ENCODE results near the gene BRAT1.
A peak's percentile ranks its signal among the peaks of the same experiment; 100 is the strongest.
"Not testable (repeated sequence)": the region's sequence is repeated elsewhere in the genome, so short reads cannot be mapped to it uniquely, and the experiment has no call there.

BRAT1 gene

DNA sequence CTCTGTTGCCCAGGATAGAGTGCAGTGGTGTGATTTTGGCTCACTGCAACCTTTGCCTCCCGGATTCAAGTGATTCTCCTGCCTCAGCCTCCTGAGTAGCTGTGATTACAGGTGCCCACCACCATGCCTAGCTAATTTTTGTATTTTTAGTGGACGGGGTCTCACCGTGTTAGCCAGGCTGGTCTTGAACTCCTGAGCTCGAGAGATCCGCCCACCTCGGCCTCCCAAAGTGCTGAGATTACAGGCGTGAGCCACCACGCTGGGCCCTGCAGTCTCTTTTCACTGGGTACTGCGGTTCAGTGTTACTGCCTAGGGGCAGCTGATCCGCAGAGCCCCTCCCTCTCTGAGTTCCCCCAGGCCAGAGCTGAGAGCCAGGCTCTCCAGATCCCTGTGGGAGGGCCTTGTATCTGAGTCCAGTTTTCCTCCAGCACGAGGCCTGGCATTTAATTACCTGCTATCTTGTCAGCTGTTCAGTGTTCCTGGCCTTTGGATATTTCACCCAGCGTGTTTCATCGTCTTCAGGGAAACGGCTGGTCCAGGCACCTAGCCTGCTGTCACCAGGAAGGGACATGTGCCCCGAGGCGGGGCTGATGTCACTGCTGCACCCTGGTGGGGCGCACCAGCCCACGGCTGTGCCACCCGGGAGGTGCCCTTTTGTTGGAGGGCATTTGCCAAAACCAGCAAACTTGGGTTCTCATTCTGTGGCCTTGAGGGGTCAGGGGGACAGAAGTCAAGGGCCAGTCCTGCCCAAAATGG is 19.3 kb downstream of the BRAT1 start:
- DNase-seq, result not testable (repeated sequence)

- not testable (repeated sequence) for DNase-seq
Observed at GRCh38 chr7:2534214-2534613, 21.1 kb downstream of the BRAT1 start.

DNA sequence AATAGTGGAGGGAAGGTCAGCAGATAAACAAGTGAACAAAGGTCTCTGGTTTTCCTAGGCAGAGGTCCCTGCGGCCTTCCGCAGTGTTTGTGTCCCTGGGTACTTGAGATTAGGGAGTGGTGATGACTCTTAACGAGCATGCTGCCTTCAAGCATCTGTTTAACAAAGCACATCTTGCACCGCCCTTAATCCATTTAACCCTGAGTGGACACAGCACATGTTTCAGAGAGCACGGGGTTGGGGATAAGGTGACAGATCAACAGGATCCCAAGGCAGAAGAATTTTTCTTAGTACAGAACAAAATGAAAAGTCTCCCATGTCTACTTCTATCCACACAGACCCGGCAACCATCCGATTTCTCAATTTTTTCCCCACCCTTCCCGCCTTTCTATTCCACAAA is 21.8 kb downstream of the BRAT1 start:
- not testable (repeated sequence) for DNase-seq

- DNase-seq, result not testable (repeated sequence)
Observed at GRCh38 chr7:2532816-2533215, 22.5 kb downstream of the BRAT1 start.

- peak; percentile 72 for DNase-seq
Observed at GRCh38 chr7:2532199-2532772, 23.0 kb downstream of the BRAT1 start.

GRCh38 chr7:2531796-2532110 is 23.6 kb downstream of the BRAT1 start:
- not testable (repeated sequence) for DNase-seq

DNA sequence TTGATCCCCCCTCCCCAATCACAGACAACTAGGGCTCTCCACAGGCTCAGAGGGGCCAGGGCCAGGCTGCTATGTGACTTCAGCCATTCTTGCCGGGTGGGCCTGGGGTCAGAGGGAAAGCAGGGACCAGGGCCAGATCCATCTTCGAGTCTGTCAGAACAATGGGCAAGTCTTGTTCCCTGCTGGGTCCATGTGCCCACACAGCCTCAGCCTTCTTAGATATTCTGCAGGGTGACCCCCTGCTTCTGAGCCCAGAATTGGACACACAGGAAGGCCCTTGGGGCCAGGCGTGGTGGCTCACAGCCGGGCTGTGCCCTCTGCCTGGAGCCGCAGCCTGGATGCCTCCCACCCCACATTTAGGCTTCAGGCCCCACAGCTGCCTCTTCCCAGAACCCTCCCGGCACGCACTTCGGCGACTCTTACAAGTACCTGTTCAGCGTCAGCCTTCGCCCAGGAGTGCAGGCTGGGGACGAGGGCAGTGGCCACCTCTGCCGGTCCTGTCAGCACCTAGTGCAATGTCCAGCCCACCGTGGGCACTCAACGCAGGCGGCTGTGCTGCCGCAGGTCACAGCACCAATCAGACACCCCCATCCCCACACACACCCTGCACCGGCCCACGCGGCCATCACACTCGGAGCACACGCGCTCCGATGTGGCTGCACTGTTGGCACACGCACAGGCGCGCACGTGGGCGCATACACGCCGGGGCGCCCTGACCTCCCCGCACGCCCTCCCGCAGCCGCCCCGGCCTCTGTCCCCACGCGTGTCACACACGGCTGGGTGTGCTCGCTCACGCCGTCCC is 24.1 kb downstream of the BRAT1 start:
- peak; percentile 95 for DNase-seq

GRCh38 chr7:2530071-2530987 is 25.0 kb downstream of the BRAT1 start:
- DNase-seq, result peak; percentile 95

DNA sequence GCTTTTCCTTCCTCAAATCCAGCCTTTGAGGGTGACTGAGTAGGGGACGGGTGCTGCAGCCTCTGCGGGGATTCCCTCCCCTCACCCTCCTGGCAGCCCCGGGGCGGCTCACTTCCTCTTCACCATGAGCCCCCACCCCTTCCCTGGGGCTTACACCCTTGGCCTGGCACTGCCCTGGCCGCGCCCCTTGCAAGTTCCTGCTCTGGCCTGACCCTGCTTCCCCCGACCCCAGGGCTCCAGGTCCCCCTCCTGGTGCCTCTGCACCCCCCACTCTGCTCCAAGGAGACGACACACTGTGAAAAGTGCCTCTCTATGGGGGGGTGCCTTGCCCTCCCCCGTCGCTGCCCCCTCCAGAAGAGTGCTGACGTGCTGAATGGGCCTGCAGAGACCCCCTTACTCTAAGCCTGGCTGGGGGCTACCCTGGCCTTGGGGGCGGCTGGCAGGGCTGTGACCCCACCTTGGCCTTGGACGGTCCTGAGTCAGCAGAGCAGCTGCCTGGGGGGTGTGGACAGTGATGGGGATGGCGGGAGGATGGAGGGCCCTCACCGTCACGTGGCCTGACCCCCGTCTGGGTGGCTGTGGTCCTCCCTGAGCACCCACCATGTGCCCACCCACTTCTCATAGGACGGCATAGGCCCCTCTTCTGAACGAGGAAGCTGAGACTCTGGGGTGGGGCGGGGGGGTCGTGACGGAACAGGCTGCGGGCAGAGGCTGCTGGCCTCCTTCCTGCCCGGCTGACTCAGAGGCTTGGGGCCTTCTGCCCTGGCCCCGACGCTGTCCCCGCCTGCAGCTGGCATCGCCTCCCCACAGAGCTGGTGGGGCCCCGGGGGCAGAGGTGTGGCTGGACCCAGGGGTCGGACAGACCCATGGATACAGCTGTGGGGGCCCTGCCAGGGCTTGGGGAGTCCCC is 25.9 kb downstream of the BRAT1 start:
- no peak for DNase-seq

DNA sequence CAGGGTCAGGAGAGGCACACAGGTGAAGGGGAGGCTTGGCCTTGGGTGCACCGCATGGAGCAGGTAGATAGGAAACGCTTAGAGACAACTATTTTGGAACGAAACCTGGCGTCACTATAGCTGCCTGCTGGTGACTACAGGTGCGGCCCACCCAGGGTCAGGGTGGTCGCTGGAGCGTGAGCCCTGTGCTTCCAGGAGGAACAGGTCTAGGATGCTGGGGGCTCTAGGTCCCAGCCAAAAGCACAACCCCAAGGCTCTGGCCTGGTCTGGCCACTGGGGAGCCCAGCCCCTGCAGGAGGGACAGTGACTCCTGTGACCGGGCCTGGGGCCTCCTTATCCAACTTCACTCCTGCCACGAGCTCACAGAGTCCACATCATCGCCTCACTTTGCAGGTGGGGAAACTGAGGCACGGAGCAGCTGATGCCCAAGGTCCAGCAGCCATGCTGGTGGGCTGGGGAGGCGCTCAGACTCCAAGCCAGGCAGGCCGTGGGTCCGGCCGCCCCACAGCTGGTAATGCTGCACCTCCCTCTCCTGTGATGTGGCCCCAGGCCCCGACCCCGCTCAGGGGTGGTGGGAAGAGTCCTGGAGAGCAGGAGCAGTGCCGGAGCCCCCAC is 26.7 kb downstream of the BRAT1 start:
- DNase-seq, result no peak

DNA sequence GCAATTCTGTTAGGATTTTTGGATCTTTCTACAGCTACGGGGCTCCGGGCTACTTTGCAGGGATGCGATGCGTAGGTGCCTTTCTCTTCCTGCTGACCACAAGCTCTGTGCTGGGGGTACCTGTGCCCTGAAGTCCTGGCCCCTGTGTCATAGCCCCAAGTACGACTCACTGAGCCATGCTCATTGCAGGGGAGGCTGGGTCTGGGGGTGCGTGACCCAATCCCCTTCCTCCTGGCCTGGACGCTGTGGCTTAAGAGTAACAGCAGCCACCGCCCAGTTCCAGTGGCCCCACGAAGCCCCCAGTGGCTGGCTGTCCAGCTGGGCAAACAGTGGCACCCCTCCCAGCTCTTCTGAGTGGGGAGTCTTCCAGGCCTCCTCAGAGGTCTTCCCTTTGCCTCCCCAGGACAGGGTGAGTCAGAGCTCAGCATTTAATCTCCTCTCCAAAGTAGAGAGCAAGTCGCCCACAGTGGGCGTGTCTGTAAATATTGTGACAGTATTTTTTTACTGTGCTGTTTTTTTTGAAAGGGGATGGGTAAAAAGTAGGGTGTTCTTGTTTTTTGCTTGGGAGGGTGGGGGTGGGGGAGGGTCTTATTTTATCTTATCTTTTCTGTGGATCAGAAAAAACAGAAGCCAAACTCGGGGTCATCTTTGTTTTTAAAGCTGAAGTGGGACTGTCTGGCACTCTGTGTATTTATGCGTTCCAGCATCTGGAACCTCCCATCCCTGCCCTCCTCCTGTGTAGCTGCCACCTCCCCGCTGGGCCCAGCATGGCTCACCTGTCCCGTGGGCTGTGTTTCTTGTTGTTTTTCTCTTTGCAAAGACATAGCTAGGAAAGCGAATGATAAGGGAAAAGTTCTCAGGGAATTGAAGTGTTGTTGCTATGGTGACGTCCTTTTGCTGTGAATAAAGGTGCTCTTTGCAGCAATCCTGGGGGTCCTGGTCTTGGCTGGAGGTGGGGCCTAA is 27.5 kb downstream of the BRAT1 start:
- DNase-seq, result peak; percentile 97

DNA sequence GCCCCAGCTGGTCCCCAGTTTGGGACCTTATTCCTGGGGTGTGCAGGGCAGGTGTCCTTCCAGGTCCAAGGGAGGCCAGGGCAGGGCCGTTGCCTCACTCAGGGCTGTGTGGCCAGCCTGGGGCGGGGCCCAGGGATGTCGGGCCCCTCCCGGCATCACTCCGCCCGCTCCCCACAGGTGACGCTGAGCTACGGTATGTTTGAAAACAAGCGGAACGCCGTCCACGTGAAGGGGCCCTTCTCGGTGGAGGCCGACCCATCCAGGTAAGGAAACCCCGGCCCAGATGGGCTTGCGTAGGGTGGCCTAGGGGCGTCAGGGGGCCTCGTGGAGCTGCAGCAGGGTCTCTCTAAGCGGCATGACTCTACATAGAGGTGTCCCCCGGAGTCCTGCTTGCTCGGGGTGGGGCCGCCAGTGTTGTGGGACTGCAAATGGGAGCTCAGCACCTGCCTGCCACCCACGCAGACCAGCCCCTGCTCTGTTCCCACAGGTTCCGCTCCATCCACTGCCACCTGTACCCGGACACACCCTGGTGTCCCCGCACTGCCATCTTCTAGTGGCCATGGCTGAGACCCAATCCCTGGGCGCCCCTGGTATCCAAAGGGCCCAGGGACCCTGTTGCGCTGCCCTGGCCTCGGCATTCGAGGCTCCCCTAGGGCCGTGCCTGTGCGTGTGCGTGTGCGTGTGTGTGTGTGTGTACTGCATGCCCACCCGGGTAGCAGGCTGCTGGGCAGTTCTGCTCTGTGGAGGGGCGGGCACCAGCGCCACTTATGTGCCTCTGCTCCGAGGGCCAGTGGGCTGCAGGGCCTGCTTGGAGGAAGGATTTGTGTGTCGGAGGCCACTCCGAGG is 28.4 kb downstream of the BRAT1 start:
- DNase-seq, result peak; percentile 90

DNA sequence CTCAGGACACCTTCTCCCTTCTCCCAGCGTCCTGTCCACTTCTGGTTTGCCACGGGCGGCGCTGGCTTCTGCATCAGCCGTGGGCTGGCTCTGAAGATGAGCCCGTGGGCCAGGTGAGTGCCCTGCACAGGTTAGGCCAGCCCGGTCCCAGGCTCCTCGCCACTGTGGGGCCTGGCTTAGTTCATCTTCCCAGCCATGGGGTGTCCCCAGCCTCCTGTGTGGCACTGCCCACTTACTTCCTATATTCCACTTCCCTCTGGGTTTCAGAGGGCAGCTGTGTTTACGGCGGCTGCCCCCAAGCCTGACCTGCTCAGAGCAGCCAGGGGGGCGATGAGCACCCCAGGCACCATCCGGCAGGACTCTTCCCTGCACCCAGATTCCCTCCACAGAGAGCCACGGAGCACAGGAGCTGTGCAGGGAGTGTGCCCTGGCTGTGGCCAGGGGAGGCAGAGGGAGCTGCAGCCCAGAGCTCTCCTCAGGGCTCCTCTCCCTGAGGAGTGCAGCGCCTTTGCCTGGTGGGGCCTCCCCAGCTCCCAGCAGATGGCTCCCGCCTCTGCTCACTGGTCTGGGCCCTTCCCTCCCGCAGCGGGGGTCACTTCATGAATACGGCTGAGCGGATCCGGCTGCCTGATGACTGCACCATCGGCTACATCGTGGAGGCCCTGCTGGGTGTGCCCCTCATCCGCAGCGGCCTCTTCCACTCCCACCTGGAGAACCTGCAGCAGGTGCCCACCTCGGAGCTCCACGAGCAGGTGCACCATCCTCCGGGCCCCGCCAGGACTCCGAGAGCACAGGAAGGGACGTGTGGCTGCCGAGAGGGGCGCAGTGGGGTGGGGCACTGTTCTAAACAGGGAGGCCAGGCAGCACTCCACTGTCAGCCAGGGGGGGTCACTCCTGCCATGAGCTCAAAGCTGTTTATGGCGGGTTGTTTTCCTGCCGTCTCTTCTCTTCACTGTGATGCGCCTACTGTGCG is 29.4 kb downstream of the BRAT1 start:
- DNase-seq, result peak; percentile 98

DNA sequence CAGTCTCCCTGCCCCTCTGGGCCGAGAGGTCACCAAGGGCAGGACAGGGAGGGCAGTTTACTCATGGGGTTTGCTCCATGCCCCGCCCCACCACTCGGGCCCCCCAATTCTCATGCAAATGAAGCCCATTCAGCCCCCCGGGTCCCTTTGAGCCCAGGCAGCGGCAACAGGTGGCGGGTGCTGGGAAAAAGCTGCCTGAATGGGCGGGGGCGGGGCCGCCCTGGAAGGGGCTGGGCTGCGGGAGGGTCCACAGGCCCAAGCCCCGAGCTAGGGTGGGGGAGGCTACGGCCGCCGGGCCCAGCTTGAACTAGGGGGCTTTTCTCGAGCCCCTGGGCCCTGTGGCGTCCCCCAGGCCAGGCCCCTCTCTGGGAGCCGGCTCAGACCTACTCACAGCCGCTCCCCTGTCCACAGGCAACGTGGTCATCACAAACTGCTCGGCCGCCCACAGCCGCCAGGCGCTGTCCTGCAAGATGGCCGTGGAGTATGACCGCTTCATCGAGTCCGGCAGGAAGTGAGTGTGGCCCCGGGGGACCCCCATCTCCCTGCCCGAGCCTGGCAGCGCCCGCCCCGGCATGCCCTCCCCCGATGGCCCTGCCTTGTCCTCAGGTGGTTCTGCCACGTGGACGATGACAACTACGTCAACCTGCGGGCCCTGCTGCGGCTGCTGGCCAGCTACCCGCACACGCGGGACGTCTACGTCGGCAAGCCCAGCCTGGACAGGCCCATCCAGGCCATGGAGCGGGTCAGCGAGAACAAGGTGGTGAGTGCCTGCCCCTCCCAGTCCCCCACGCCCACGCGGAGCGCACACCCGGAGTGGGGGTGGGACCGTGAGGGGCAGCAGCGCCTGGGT is 30.3 kb downstream of the BRAT1 start:
- DNase-seq, result peak; percentile 87

DNA sequence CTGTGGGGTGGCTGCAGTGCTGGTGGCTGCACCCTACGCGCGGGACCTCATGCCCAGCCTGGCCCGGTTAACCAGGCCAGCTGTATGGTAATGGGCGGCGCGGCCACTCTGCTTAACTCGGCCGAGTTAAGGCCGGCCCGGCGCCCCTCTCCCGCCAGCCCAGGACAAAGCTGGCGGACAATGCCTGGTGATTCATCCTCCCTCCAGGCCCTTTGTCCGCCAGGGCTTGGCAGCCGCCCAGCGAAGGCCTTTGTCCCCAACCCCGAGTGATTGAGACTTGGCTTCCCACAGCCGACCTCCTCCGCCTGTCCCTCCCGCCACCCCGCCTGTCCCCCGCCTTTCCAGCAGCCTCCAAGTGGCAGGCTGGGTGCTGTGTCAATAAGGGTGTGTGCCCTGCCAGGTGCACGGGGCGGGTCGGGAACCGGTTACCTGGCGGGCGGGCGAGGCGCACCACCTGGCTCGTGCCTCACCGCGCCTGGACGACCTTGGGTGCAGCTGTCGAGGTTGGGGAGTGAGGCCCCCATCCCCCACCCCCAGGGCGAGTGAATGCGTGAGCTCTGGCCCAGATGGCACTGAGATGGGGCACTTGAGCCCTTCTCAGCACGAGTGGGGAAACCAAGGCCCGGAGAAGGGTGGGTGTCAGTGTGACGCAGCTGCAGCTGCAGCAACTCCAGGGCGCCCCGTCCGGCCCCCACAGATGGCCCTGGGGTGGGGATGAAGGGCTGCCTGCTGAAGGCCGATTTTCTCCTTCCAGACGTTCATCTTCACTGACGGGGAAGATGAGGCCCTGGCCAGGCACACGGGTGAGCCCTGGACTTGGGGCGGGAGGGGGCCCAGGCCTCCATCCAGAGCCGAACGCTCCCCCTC is 31.1 kb downstream of the BRAT1 start:
- DNase-seq, result peak; percentile 100

- DNase-seq, result peak; percentile 99
Observed at GRCh38 chr7:2523461-2523936, 31.8 kb downstream of the BRAT1 start.
